ENCODE measurements around the gene HSD11B1L.
"Not testable (repeated sequence)": the region's sequence is repeated elsewhere in the genome, so short reads cannot be mapped to it uniquely, and the experiment has no call there.

Gene HSD11B1L

DNA sequence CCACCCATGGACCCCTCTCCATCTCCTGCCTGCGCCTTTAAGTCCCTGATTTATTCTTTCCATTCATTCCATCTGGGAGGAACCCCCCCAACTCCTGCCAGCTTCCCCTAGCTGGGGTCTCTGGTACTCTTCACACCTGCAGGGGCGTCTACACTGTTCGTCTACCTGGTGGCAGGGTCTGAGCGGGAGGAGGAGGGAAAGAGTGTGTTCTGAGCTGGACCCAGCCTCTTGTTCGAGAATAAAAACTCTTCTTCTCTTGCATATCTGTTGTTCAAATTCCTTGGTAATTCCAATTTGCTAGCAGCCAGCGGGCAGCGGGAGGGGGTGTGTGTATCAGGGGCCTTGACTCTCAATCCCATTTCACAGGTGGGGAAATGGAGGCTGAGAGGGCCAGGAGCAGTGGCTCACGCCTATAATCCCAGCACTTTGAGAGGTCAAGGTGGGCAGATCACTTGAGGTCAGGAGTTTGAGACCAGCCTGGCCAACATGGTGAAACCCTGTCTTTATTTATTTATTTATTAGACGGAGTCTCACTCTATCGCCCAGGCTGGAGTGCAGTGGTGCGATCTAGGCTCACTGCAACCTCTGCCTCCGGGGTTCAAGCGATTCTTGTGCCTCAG, 7.5 kb downstream of the HSD11B1L start:
- not testable (repeated sequence) for FAIRE-seq

DNA sequence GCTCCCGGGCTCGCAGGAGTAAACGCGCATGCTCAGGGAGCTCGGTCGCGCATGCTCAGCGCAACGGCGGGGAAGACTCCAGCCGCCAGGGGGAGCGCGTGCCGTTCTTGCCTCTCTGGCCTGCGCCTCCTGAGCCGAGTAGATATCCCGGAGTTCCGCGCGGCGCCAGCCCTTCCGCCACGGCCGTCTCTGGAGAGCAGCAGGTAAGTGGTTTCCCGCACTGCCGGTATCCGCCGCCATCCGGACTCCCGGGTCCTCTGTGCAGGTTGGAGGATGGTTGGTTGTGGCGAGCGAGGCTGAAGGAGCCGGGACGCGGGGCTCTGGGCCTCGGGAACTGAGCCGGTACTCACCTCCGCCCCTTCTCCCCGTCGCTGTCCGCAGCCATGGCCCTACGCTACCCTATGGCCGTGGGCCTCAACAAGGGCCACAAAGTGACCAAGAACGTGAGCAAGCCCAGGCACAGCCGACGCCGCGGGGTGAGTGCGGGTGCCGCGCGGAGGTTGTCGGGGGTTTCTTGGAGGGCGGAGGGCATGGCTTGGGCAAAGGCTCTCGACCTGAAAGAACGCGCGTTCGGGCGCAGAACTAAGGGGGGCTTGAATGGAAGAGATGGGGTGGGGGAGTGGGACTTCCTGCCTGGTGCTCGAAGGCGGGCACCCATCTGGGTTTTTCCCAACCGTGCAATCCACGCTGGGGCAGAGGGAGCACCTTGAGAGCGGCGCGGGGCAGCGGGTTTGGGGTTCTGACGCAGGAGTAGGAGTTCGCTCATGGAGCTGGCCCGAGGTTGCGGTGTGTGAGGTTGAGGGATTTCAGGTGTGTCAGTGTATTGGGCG, 9.5 kb downstream of the HSD11B1L start, which contains the start of gene RPL36:
Gene RPL36, plus strand, starts transcription at position 171 of the 830 bp plus-strand sequence. Its CDS starts 213 bp downstream, at position 384.
- FAIRE-seq = peak; percentile 31

DNA sequence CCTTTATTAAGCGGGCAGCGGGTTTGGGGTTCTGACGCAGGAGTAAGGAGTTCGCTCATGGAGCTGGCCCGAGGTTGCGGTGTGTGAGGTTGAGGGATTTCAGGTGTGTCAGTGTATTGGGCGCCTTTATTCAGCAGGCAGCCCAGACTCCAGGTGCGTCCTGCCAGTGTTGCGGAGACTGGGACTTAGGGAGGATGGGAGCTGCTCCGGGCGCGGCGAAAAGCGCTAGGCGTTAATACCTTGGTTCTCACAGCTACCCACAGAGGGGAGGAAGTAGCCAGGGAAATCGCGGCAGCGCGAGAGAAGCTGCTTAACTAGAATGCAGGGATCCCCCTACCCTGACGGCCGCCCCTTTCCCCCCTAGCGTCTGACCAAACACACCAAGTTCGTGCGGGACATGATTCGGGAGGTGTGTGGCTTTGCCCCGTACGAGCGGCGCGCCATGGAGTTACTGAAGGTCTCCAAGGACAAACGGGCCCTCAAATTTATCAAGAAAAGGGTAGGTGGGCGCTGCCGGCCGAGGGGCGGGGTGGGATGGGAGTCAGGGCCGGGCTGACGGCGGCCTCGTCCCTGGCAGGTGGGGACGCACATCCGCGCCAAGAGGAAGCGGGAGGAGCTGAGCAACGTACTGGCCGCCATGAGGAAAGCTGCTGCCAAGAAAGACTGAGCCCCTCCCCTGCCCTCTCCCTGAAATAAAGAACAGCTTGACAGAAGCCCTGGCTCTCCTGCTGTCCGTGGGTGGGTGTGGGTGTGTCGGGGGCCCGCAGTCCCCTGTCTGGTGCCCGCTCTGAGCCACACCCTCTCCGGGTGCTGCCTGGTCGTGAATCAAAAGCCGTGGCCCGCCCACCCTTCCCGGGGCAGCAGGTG, 10.4 kb downstream of the HSD11B1L start:
- FAIRE-seq = no peak

DNA sequence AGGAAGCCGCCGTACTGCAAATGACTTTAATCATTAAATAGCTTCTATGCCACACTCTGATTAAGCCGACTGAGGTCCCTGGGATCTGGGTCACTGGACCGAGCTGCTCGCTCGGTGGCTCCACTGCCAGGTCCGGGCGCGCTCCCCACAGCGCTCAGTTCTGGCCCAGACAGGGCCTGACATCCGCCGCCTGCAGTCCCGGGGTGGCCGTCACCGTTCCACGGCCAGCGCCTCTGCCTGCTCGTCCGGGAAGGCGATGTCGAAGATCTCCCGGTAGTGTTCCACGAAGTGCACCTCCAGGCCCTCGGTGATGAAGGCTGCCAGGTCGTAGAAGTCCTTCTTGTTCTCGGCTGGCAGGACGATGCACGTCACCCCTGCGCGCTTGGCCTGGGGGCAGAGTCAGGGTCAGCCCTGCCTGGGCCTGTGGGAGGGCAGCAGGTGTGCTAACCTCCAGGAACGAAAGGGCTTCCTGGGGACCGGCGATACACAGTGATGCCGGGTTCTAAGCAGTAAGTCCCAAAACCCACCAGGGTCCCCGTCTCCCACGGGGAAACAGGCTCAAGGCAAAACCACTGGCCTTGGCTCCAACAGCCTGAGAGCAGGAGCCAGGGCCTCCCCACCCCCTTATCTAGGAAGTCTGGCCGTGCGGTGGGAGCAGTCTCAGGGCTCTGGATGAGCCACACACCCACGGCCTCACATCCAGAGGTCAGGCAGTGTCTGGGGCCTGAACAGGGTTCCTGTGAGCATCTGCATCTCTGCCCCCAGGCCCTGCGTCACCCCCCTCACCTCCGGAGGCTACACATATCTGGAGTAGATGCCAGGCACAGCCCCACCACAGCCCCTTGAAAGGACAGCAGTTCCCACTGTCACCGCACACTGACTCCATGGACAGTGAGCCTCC, 11.2 kb downstream of the HSD11B1L start:
- no peak for FAIRE-seq

DNA sequence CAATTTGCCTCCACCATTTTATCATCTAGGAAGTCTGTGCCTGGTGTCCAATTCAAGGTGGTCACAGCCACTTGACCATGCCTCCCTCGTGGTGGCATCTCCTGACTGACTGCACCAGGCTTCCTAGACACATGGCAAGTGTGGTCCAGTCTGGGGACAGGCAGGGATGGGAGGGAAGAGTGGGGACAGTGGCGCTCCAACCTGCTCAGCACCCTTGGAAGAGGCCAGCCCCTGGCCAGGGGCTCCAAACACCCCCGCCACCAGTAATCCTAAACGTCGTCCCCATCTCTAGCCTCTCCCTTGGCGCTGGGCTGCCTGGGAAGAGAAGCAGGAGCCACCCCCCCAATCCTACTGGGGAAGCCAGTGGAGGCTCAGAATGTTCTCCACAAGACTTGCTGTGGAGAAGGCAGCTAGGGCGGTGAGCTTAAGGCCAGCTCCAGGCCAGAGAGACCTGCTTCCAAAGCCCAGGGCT, 11.9 kb downstream of the HSD11B1L start:
- no peak for FAIRE-seq

DNA sequence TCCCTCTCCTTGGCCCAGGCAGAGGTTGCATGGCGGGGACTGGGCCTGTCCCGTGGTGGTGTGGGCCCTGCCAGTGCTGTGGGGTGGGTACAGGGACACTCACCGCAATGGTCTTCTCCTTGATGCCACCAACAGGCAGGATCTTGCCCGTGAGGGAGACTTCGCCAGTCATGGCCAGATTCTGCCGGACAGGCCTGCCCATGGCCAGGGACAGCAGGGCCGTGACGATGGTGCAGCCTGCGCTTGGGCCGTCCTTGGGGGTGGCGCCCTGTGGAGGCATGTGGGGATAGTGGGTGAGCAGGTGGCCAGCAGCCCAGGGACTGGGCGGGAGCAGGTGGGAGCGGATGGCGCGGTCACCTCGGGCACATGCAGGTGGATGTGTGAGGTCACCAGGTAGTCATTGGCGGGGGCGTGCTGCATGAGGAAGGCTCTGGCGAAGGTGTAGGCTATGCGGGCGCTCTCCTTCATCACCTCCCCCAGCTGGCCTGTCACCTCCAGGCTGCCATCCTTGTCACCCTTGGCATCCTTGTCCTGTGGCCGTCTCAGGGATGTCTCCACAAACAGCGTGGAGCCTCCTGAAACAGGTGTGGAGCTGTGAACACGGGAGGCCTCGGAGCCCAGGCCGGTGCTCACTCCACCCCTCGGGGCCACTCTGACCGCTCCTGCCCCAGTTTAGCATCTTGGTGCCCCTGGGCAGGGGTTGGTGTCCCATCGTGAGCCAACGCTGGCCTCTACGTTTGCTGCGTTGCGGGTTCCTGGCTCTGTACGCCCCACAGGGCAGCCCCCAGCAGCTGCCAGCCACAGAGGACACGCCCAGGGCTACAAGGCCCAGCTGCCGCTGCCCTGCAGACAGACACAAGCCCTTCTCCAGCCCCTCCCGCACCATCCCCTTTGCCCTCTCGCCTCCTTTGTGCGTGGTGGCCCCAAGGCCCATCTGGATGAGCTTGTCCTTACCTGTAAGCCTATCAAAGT, 12.7 kb downstream of the HSD11B1L start:
- FAIRE-seq = no peak

DNA sequence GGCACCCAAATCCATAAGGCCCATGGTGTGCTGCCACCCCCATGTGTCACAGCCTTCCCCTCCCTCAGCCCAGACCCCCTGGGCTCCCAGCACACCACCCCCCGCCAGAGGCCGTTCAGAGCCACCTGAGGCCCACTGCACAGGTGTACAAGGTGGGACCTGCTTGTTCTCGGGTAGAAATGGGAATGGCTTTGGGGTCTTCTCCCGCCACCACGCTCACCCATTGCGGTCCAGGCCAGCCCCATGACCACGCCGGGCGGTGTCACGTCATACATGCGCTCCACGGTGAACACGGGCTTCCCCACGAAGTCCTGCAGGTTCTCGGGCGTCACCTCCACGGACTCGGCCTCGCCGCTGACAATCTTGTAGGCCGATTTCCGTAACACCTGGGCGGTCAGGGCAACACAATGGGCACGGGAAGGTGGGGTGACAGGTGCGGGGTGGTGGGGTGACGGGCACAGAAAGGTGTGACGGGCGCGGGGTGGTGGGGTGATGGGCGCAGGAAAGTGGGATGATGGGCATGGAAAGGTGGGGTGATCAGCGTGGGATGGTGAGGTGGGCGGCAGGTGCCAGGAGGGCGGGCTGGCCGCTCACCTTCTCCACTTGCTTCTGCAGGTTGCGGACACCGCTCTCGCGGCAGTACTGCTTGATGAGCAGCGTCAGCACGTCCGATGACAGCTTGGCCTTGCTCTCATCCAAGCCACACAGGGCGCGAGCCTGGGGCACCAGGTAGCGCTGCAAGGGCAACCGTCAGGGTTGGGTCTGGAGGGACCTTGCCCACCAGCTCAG, 13.5 kb downstream of the HSD11B1L start:
- no peak for FAIRE-seq

DNA sequence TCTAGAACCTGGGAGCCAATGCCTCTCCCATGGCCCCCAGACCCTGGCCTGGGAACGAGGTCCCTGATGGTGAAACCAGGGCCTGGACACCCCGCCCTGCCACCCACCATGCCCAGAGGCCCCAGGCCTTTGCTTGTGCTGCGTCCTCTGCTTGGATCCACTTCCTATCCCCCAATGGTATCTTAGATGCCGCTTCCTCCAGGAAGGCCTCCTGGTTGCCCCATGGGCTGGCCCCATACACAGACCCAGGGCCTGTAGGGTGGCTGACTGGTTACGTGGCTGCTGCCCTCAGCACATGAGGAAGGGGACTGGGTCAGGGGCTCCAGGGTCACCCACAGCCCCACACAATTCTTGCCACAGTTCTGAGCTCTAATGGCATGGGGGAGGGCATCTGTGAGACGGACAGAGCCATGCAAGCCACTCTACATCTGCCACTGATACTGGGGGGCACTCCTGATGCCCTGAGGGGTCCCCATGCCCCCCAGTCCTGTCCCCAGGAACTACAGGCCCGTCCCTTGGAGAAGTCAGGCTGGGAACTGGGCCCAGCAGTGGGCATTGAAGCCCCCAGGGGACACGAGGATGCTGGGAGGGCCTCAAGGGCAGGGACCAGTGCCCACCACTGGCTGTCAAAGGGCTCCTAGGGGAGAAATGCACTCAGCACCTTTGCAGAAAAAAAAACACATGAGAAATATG, 14.3 kb downstream of the HSD11B1L start:
- FAIRE-seq = no peak

DNA sequence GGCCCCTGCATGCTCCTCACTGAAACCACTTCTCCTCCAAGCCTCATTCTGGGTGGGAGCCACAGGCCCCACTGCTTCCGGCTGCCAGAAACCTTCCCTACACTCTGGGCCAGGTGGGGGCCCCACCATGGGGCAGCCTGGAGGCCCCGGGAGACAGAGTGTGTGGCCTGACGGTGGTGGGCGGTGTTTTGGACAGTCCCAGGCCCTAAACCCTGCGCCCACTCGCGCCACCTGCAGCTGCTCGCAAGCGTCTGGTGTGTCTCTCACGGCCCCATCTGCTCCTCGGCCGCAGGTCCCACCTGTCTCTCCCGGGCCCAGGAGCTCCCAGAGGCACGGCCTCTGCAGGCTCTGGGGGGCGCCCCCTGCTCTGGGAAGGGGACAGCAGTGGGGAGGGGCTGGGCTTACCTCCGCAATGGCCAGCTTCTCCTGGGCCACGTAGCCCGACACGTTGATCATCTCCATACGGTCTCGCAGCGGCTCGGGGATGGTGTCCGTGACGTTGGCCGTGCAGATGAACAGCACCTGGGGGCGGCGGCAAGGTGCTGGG, 14.9 kb downstream of the HSD11B1L start:
- no peak for FAIRE-seq

DNA sequence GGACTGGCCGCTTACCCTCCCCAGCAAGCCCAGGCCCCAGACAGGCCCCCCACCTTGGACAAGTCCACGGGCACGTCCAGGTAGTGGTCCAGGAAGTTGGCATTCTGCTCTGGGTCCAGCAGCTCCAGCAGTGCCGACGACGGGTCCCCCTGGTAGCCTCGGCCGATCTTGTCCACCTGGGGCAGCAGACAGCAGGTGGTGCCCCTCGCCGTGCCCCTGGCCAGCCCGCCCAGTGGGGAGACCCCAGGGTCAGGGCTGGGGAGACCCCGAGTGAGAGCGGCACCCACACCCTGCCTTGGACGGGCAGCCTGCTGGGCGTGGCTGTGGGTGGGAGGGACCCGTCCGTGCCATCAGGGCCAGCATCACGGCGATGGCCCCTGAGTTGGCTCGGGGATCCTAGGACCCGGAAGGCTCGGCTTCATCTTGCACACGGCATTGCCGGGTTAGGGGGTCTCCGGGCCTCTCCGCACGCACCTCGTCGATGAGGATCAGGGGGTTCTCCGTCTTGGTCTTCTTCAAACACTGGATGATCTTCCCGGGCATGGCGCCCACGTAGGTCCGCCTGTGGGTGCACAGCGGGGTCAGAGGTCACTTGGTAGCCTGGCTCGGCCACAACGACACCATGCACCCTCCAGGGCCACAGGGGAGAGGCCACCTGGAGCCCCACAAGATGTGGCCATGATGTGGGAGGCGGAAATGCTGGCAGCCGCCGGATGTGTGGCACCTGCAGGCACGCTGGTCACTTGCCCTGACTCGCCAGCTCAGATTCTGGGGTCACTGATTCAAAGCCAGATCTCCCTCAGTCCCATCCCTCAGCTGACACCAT, 15.6 kb downstream of the HSD11B1L start:
- FAIRE-seq = no peak

DNA sequence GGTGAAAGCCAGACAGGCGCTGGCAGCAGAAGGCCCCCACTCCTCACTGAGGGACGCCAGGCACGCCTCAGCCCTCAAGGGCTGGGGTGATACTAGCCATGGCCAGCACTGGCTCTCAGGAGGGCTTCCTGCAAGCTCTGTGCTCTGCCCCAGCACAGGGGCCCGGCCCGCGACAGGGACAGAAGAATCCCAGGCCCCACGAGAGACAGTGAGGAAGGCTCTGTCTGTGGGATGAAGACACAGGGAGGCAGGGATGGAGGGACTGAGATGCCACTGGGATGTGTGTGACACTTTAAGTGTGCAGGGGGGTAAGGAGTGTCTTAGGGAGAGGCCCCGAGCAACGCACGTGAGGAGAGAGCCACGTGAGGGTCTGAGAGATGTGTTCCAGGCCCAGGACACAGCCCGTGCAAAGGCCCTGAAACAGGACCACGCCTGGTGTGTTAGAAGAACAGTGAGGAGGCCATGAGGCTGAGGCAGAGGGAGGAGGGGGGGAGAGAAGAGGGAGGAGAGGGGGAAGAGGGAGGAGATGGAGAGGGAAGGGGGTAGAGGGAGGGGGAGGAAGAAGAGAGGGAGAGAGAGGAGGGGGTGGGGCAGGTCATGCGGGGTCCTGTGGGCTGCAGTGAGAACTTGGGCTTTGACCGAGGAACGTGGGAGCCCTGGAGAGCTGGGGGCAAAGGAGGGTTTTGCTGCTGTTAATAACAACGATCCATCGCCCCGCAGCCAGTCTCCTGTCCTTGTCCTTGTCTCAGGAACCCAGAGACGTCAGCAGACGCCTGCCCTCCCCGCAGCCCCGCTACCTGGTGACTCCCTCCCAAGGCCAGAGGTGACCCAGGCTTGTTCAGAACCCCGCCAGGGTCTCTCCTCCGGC, 16.4 kb downstream of the HSD11B1L start:
- no peak for FAIRE-seq

DNA sequence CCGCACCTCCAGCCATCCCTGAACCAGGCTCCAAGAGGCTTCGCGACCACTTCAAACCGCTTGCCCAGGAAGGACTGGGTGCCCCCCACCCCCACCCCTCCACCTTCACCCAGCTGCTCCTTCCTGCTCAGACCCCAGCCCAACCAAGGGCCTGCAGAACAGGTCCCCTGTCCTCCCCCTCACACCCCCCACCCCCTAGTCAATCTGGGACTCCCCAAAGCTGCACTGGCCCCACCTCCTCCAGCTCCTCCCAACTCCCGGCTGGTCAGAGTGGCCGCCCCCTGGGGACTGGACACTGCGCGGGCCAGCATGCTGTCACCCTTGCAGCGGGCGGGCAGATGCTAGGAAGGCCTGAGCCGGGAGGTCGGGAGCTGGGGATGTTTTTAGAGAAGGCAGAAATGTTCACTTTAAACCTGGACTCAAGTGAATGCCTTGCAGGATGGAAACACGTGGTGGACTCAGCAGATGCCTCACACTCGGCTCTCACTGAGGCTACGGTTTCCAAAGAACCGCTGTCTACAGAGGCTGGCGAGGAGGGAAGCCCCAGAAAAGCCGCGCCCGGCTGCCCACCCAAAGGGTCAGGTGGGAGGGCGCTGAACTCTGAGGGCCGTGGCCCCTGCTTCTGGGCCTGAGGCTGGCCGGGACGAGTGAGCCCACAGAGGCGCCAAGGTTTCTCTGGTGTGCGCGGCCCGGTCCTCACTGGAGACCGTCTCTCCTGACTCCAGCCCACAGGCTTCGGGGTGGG, 17.2 kb downstream of the HSD11B1L start:
- no peak for FAIRE-seq

DNA sequence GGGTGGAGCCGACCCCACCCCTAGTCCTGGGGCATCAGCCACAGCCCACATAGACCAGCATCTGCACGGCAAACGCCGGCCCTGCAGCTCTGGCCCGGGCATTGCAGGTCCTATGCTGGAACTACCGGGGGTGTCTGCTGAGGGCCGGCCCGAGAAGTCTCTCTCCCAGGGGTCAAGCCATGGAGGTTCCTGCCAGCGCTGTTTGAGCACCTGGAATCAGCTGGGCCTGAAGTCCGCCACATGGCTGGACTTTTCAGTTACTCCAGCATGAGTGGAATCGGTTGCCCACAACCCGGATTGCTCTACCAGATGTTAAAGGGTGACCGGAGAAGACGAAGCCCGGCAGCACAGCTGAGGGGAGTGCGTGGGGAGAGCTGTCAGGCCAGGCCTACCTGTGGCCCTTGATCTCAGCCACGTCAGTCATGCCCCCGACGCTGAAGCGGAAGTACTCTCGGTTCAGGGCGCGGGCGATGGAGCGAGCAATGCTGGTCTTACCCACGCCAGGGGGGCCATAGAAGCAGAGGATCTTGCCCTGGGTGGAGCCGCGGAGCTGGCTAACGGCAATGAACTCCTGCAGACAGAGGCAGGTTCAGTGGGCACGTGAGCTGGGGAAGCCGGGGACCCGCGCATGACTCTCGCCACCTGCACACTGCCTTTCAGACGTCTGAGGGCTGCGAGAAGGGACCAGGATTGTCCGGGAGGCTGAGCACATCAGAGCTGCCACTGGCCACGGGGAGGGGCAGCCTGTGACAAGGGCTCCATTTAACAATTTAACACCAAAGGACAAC, 18.0 kb downstream of the HSD11B1L start:
- FAIRE-seq = no peak

DNA sequence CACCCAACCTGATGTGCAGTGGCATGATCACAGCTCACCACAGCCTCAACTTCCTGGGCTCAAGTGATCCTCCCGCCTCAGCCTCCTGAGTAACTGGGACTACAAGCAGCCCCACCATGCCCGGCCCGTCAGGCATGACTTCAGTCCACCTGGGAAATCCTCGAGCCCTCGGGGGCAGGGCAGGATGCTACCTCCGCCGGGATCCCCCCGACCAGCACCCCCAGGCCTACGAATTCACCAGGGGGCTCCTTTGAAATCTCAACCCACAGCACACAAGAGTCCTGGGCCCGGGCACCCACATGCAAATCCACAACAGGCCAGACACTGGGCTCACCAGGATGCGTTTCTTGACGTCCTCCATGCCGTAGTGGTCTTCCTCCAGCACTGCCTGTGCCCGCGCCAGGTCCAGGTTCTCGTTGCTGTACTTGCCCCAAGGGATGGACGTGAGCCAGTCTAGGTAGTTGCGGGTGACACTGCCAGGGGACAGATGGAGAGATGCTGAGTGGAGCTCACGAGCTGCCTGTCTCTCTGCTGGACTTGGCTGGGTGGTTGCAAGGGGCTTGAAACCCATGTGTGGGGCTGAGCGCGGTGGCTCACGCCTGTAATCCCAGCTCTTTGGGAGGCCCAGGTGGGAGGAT, 19.7 kb downstream of the HSD11B1L start:
- FAIRE-seq = no peak

DNA sequence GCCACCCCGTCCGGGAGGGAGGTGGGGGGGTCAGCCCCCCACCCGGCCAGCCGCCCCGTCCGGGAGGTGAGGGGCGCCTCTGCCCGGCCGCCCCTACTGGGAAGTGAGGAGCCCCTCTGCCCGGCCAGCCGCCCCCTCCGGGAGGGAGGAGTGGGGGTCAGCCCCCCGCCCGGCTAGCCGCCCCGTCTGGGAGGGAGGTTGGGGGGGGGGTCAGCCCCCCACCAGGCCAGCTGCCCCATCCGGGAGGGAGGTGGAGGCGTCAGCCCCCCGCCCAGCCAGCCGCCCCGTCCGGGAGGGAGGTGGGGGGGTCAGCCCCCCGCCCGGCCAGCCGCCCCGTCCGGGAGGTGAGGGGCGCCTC, 21.2 kb downstream of the HSD11B1L start:
- not testable (repeated sequence) for FAIRE-seq

Measured in endometrium (tissue), 2 donors.